ENCODE measurements around the gene SLC35F1. TPM values are rescaled to one million over a fixed set of nuclear protein-coding genes. Genes with fewer than 3 reads are reported as not detected.

SLC35F1 gene
- total RNA-seq, 1 donor from 2014 or later, result 0.23 TPM

DNA sequence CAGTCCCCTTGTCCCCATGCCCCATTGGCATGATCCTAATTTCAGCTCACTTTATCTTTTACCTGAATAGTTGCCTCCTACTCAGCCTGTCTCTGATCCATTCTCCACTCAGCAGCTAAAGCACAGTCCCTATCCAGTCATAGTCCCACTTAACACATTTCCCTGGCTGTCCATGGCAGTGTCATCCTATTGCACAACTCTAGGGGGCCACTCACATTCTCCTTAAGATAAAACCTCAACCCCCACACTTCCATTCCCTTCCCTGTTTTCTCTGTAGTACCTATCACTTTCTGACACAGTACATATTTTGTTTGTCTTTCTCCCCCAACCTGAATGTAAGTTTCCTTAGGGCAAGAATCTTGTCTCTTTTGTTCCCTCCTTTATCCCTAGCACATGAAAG is 420.2 kb downstream of the SLC35F1 start:
- H3K27ac Mint-ChIP-seq (ENCODE audit: unreplicated experiment), result no peak overlapping the region
- H3K36me3 Mint-ChIP-seq (ENCODE audit: low read depth, unreplicated experiment), result no peaks in the 10 kb centered on the region

GRCh38 chr6:118333772-118334171 is 426.7 kb downstream of the SLC35F1 start:
- H3K4me1 Mint-ChIP-seq (ENCODE audit: unreplicated experiment), result no peaks in the 10 kb centered on the region
- H3K36me3 Mint-ChIP-seq (ENCODE audit: low read depth, unreplicated experiment), result no peaks in the 10 kb centered on the region
- H3K27me3 Mint-ChIP-seq (ENCODE audit: unreplicated experiment), result no peaks in the 10 kb centered on the region
- no peak overlapping the region for H3K27ac Mint-ChIP-seq (ENCODE audit: unreplicated experiment)
- H3K4me3 Mint-ChIP-seq (ENCODE audit: unreplicated experiment), result no peak overlapping the region
- TF ChIP-seq, protein P1, sequence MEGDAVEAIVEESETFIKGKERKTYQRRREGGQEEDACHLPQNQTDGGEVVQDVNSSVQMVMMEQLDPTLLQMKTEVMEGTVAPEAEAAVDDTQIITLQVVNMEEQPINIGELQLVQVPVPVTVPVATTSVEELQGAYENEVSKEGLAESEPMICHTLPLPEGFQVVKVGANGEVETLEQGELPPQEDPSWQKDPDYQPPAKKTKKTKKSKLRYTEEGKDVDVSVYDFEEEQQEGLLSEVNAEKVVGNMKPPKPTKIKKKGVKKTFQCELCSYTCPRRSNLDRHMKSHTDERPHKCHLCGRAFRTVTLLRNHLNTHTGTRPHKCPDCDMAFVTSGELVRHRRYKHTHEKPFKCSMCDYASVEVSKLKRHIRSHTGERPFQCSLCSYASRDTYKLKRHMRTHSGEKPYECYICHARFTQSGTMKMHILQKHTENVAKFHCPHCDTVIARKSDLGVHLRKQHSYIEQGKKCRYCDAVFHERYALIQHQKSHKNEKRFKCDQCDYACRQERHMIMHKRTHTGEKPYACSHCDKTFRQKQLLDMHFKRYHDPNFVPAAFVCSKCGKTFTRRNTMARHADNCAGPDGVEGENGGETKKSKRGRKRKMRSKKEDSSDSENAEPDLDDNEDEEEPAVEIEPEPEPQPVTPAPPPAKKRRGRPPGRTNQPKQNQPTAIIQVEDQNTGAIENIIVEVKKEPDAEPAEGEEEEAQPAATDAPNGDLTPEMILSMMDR (IDR thresholded peaks at IDR 0.05; ENCODE audit: unreplicated experiment), result no peak
- H3K9me3 Mint-ChIP-seq (ENCODE audit: unreplicated experiment), result no peaks in the 10 kb centered on the region
- DNase-seq (ENCODE audit: low spot score), result no peak

More for the DNA sequence above, 420.2 kb downstream of the SLC35F1 start:
- Mint-ChIP-seq H3K27me3 (ENCODE audit: unreplicated experiment) (no peaks in the 10 kb centered on the region), H3K9me3 (ENCODE audit: unreplicated experiment) (no peaks in the 10 kb centered on the region), H3K4me1 (ENCODE audit: unreplicated experiment) (no peaks in the 10 kb centered on the region), H3K4me3 (ENCODE audit: unreplicated experiment) (no peak overlapping the region)
- TF ChIP-seq, protein P1 (IDR thresholded peaks at IDR 0.05; ENCODE audit: unreplicated experiment), result no peak
- no peak for DNase-seq (ENCODE audit: low spot score)

GRCh38 chr6:118334634-118335033 is 427.6 kb downstream of the SLC35F1 start:
- Mint-ChIP-seq H3K9me3 (ENCODE audit: unreplicated experiment) (no peaks in the 10 kb centered on the region), H3K27ac (ENCODE audit: unreplicated experiment) (no peak overlapping the region), H3K4me3 (ENCODE audit: unreplicated experiment) (no peak overlapping the region), H3K4me1 (ENCODE audit: unreplicated experiment) (no peaks in the 10 kb centered on the region), H3K36me3 (ENCODE audit: low read depth, unreplicated experiment) (no peaks in the 10 kb centered on the region), H3K27me3 (ENCODE audit: unreplicated experiment) (no peaks in the 10 kb centered on the region)
- no peak for DNase-seq (ENCODE audit: low spot score)
- TF ChIP-seq, protein P1 (IDR thresholded peaks at IDR 0.05; ENCODE audit: unreplicated experiment), result no peak

GRCh38 chr6:118335325-118335816 is 428.3 kb downstream of the SLC35F1 start:
- no peak for DNase-seq (ENCODE audit: low spot score)
- Mint-ChIP-seq H3K4me3 (ENCODE audit: unreplicated experiment) (no peak overlapping the region), H3K27me3 (ENCODE audit: unreplicated experiment) (no peaks in the 10 kb centered on the region), H3K27ac (ENCODE audit: unreplicated experiment) (no peak overlapping the region), H3K4me1 (ENCODE audit: unreplicated experiment) (no peaks in the 10 kb centered on the region), H3K9me3 (ENCODE audit: unreplicated experiment) (no peaks in the 10 kb centered on the region), H3K36me3 (ENCODE audit: low read depth, unreplicated experiment) (no peaks in the 10 kb centered on the region)
- TF ChIP-seq, protein P1 (IDR thresholded peaks at IDR 0.05; ENCODE audit: unreplicated experiment), result no peak

DNA sequence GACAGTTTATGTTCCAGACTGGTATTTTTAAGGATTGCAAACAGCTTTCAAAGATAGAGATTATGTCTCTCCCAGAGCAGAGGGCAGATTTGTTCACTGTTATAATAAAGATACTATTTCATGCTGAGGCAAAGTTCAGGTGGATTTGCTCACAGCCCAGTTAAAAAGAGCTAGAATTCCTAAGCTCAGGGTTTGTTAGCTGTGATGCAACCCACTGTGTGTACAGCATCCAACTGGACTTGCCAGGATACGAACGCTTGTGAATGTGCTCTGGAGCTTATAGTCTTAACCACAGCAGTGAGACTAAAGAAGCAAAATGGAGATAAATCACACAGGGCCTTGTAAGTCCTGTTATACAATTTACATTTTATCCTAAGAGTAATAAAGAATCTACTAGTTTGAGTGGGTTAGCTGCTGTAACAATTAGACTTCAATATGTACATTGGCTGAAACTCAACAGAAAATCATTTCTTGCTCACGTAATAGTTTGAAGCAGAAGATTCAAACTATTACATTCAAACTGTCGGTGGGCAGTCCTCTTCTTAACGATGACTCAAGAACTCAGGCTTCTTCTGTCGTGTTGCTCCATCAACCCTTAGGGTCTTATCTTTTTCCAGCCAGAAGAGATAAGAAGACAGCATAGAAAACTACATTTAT is 437.1 kb downstream of the SLC35F1 start:
- Mint-ChIP-seq H3K4me3 (ENCODE audit: unreplicated experiment) (no peak overlapping the region), H3K9me3 (ENCODE audit: unreplicated experiment) (no peaks in the 10 kb centered on the region), H3K27me3 (ENCODE audit: unreplicated experiment) (no peaks in the 10 kb centered on the region), H3K36me3 (ENCODE audit: low read depth, unreplicated experiment) (no peaks in the 10 kb centered on the region), H3K27ac (ENCODE audit: unreplicated experiment) (no peak overlapping the region), H3K4me1 (ENCODE audit: unreplicated experiment) (no peaks in the 10 kb centered on the region)
- TF ChIP-seq, protein P1 (IDR thresholded peaks at IDR 0.05; ENCODE audit: unreplicated experiment), result no peak
- DNase-seq (ENCODE audit: low spot score), result no peak
